OCI-LY7 (cell line): ENCODE results near the gene MKRN3. TPM values are rescaled to one million over a fixed set of nuclear protein-coding genes. Genes with fewer than 3 reads are reported as not detected.

Source experiments
- BruUV-seq: library from RNA; stranded (reverse); fragments of 400-500 nt; replicated peaks from 2 replicates; lab custom pipeline; 2021; lab: Mats Ljungman, UMichigan
- CTCF ChIA-PET: fragments of 300-600 bp; sonication (Branson Sonifier 250); formaldehyde crosslinking; loops from one replicate; lab custom pipeline; 2022; ENCODE audit warnings: antibody characterized with exemption; ENCODE audit not compliant: unreplicated experiment; lab: Charles Lee
- POLR2A ChIA-PET: fragments of 300-600 bp; sonication (Branson Sonifier 250); formaldehyde crosslinking; loops from one replicate; lab custom pipeline; 2022; ENCODE audit warnings: antibody characterized with exemption; lab: Charles Lee
- DNase-seq: peaks from one replicate; pipeline ENCODE4 v3.0.0-alpha.2; 2015; ENCODE audit warnings: low spot score
- H2AFZ ChIP-seq: fragments of 200-600 bp; sonication (generic), shearing (Covaris generic); 2 replicates; pipeline ENCODE4 v1.6.1; 2014; ENCODE audit warnings: mild to moderate bottlenecking, antibody characterized with exemption, low read length, moderate library complexity
- H3K27ac ChIP-seq: fragments of 200-600 bp; sonication (generic); 2 replicates; pipeline ENCODE4 v1.5.1; 2014; ENCODE audit warnings: mixed run types, low read depth, mild to moderate bottlenecking, moderate library complexity, low read length, inconsistent platforms; ENCODE audit not compliant: poor library complexity, severe bottlenecking
- H3K36me3 ChIP-seq: fragments of 200-600 bp; sonication (generic); 2 replicates; pipeline ENCODE4 v1.6.1; 2014; ENCODE audit warnings: mild to moderate bottlenecking, antibody characterized with exemption, low read length, moderate library complexity, mixed read lengths; ENCODE audit not compliant: insufficient read depth
- H3K4me1 ChIP-seq: fragments of 200-600 bp; sonication (generic); 2 replicates; pipeline ENCODE4 v1.5.1; 2014; ENCODE audit warnings: mild to moderate bottlenecking, low read length; ENCODE audit not compliant: insufficient read depth, poor library complexity, severe bottlenecking
- H3K4me2 ChIP-seq: fragments of 200-600 bp; sonication (generic); 2 replicates; pipeline ENCODE4 v1.6.1; 2014; ENCODE audit warnings: mild to moderate bottlenecking, low read length
- H3K4me3 ChIP-seq: fragments of 200-600 bp; sonication (generic); 2 replicates; pipeline ENCODE4 v1.5.1; 2014; ENCODE audit warnings: mild to moderate bottlenecking, low read depth, low read length; ENCODE audit not compliant: poor library complexity, severe bottlenecking
- H3K79me2 ChIP-seq: fragments of 200-600 bp; sonication (generic); 2 replicates; pipeline ENCODE4 v1.6.1; 2016; ENCODE audit warnings: low read depth, mild to moderate bottlenecking, low read length, moderate library complexity, mixed read lengths; ENCODE audit not compliant: insufficient read depth
- H3K9me2 ChIP-seq: fragments of 200-600 bp; sonication (generic); 2 replicates; pipeline ENCODE4 v1.6.1; 2016; ENCODE audit warnings: mild to moderate bottlenecking, low read length, mixed read lengths; ENCODE audit not compliant: insufficient read depth
- H3K9me3 ChIP-seq: fragments of 200-600 bp; sonication (generic); 2 replicates; pipeline ENCODE4 v1.6.1; 2014; ENCODE audit warnings: mild to moderate bottlenecking, mixed run types, low read length, mixed read lengths
- H4K20me1 ChIP-seq: fragments of 200-600 bp; sonication (generic); 2 replicates; pipeline ENCODE4 v1.6.1; 2014; ENCODE audit warnings: mild to moderate bottlenecking, antibody characterized with exemption, low read length, moderate library complexity, mixed read lengths; ENCODE audit not compliant: insufficient read depth
- EZH2phosphoT487 ChIP-seq: fragments of 200-600 bp; sonication (generic); IDR thresholded peaks from 2 replicates; pipeline ENCODE4 v1.6.1; 2018; ENCODE audit warnings: low read depth, borderline replicate concordance, mild to moderate bottlenecking, mixed run types, antibody characterized with exemption, low read length, moderate library complexity, mixed read lengths
- intact Hi-C: fragments of 100-400 bp; cut with micrococcal nuclease; formaldehyde crosslinking; loops from one replicate; pipeline ENCODE4 v1.10.0; 2022; ENCODE audit not compliant: unreplicated experiment
- total RNA-seq, 2 experiments: library from RNA; depleted of rRNA in 1 of 2; stranded (reverse); fragments of >200 nt in 1 of 2; shearing (Covaris generic) in 1 of 2; gene quantifications; 2 replicates each; pipeline ENCODE4 v1.2.3, GENCODE V29; 2014 to 2022
- TF ChIP-seq, protein P1 (sequence below): fragments of 200-600 bp; sonication (generic); conservative IDR thresholded peaks from 2 replicates; pipeline ENCODE4 v1.5.1; 2014; ENCODE audit warnings: mild to moderate bottlenecking, antibody characterized with exemption, low read length, moderate library complexity, mixed read lengths

Gene MKRN3
- total RNA-seq, 2 experiments from 2014 or later: not detected

DNA sequence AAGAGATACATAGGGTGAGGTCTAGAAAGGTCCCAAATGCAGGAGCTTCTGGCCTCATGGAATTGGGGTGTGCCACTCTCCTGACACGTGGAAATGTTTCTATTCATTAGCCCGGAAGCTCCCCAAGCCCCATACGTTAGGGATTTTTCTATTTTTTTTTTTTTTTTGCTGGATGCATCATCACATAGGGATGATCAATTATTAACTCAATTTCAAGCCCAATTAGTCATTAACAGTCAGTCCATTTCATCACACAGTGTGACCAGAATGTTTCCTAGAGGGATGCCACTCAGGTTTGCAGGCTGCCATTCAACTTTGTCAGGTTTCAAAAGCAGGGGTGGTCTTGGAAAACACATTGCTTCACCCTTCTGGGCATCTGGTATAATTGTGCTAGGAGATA lies 40.7 kb upstream of the MKRN3 start:
- BruUV-seq: no TSS peak
- no peak overlapping the region for H3K27ac ChIP-seq
- TF ChIP-seq, protein P1, sequence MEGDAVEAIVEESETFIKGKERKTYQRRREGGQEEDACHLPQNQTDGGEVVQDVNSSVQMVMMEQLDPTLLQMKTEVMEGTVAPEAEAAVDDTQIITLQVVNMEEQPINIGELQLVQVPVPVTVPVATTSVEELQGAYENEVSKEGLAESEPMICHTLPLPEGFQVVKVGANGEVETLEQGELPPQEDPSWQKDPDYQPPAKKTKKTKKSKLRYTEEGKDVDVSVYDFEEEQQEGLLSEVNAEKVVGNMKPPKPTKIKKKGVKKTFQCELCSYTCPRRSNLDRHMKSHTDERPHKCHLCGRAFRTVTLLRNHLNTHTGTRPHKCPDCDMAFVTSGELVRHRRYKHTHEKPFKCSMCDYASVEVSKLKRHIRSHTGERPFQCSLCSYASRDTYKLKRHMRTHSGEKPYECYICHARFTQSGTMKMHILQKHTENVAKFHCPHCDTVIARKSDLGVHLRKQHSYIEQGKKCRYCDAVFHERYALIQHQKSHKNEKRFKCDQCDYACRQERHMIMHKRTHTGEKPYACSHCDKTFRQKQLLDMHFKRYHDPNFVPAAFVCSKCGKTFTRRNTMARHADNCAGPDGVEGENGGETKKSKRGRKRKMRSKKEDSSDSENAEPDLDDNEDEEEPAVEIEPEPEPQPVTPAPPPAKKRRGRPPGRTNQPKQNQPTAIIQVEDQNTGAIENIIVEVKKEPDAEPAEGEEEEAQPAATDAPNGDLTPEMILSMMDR: no peak
- TF ChIP-seq EZH2phosphoT487: no peak
- CTCF ChIA-PET: no interaction called here
- no peaks in the 10 kb centered on the region for H3K4me1 ChIP-seq
- intact Hi-C loops: no loop called here
- POLR2A ChIA-PET: no interaction called here
- no peak overlapping the region for H2AFZ ChIP-seq
- no peak overlapping the region for H3K4me2 ChIP-seq
- no peaks in the 10 kb centered on the region for H3K36me3 ChIP-seq
- no peaks in the 10 kb centered on the region for H3K9me3 ChIP-seq
- H4K20me1 ChIP-seq: no peaks in the 10 kb centered on the region
- no peaks in the 10 kb centered on the region for H3K9me2 ChIP-seq
- H3K4me3 ChIP-seq: no peak overlapping the region
- DNase-seq: no peak
- no peaks in the 10 kb centered on the region for H3K79me2 ChIP-seq

DNA sequence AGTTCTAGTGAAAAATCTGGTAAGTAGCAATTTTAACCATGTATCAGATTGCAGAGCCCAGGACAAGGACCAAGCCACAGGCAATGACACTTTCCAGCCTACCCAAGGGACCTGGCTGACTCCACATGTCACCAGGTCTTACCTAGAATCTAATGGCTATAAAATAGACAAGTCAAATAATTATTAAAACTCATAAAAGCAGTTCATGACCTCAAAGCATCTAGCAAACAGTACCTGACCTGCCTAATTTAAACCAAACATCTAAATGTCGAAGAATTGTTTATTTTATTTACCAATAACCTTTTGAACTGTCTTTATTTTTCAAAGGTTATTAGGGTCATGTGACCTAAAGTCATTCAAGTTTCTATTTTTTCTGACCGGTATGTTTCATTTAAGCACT lies 35.6 kb upstream of the MKRN3 start:
- intact Hi-C loops: no loop called here
- no peaks in the 10 kb centered on the region for H3K79me2 ChIP-seq
- no peaks in the 10 kb centered on the region for H3K4me1 ChIP-seq
- no peak overlapping the region for H3K4me2 ChIP-seq
- no peak overlapping the region for H3K4me3 ChIP-seq
- H4K20me1 ChIP-seq: no peaks in the 10 kb centered on the region
- no peak overlapping the region for H3K27ac ChIP-seq
- TF ChIP-seq, protein P1: no peak
- no peak for TF ChIP-seq EZH2phosphoT487
- no peak overlapping the region for H2AFZ ChIP-seq
- no peaks in the 10 kb centered on the region for H3K9me3 ChIP-seq
- DNase-seq: no peak
- POLR2A ChIA-PET: no interaction called here
- CTCF ChIA-PET: no interaction called here
- H3K9me2 ChIP-seq: no peaks in the 10 kb centered on the region
- no TSS peak for BruUV-seq
- H3K36me3 ChIP-seq: no peaks in the 10 kb centered on the region

DNA sequence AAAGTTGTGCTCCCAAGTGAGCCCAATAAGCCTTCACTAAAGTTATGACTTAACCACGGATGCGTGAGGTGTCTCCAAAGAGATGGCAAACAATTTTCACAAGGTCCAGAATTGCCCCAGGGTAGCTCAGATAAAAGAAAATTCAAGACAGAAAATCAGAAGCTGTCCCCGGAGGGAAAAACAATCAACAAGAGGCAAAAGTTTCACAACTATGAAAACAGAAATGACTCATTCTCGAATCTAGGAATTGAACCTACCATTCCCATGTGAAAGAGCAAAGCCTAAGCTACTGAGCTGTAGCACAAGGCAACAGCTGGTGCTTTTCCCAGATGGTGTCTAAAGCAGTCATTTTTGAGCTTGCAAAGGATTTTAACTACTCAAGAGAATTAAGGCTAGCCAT lies 33.5 kb upstream of the MKRN3 start:
- no TSS peak for BruUV-seq
- intact Hi-C loops: no loop called here
- Histone ChIP-seq H3K36me3 (no peaks in the 10 kb centered on the region), H3K9me3 (no peaks in the 10 kb centered on the region), H3K9me2 (no peaks in the 10 kb centered on the region), H3K4me3 (no peak overlapping the region), H3K79me2 (no peaks in the 10 kb centered on the region), H3K4me1 (no peaks in the 10 kb centered on the region), H2AFZ (no peak overlapping the region), H3K4me2 (no peak overlapping the region), H3K27ac (no peak overlapping the region), H4K20me1 (no peaks in the 10 kb centered on the region)
- TF ChIP-seq, protein P1: no peak
- TF ChIP-seq EZH2phosphoT487: no peak
- no peak for DNase-seq
- ChIA-PET CTCF (no interaction called here), POLR2A (interaction anchor here (0.6 to 1.3 kb wide), 4 partner anchors 13 to 1487 kb away, joined by 3 to 9 read pairs (median 3); no protein-coding TSS in a partner anchor)
